Activated CD4-positive, alpha-beta T cell treated with anti-CD3 and anti-CD28 coated beads for 48 hours (primary cell): Measurements from ENCODE around the gene SSH2.
"Not testable (repeated sequence)": the region's sequence is repeated elsewhere in the genome, so short reads cannot be mapped to it uniquely, and the experiment has no call there.

Experiments used
- DNase-seq: peaks from one replicate; pipeline ENCODE4 v3.0.0-alpha.2; 2020

Gene SSH2

DNA sequence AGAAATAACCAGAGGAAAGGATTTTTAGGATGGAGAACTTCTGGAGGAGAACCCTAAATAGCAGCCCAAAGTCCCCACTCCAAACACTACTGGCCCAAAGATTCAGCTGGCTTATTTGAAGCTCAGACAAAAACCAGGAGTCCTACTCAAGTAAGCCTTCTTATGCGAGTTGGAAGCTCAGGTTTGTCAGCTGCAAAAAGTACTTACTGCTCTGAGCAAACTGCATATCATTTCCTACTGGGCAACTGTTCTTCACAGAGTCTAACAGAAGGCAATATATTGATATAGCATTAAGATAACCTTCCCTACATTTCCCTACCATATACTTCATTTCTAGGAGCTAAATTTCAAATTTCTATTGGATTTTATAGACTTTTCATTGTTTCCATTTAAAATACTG, 231.2 kb downstream of the SSH2 start:
- no peak for DNase-seq

- DNase-seq = no peak
Measured at GRCh38 chr17:29698019-29698777, 231.8 kb downstream of the SSH2 start.

- DNase-seq = no peak
Measured at GRCh38 chr17:29697371-29697770, 232.7 kb downstream of the SSH2 start.

DNA sequence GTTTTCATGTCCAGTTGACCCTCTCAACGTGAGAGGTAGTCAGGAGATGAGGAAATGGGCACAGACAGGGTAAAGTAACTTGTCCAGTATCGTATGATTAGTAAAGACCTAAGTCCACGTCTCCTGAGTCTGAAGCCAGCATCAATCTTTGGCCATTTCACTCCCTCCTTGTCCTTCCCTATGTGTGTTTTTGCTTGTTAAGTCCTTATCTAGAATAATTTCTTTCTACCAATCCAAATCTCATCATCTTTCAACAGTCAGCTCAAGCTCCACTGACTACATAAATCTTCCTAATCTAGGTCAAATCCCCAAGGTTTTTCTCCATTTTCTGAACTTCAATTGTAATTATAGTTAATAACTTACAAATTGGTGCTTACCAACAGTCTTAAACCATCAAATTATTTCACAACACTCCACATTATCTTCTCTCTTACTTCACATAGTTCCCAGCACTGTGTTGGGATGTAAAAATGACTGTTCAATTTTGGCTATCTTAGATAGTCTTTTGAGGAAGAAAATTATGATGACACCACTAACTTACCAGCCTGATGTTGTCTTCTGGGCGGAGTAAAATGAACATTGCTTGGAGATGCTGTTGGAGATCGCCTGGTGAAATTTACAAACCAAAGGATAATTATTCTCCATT, 235.0 kb downstream of the SSH2 start:
- DNase-seq = no peak

DNA sequence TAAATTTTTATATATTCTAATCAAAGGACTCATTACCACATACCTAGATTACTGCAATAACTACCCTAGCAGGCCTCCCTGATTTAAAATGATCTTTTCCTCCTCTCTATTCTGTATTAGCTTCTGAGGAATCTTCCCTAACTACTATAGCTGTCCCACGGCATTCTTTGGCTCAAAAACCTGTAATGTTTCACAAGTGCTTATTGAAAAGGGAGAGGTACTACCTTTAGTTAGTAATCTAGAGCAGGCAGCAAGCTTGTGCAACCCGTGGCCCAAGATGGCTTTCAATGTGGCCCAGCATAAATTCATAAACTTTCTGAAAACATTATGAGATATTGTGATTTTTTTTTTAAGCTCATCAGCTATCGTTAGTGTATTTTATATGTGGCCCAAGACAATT, 236.3 kb downstream of the SSH2 start:
- no peak for DNase-seq

DNA sequence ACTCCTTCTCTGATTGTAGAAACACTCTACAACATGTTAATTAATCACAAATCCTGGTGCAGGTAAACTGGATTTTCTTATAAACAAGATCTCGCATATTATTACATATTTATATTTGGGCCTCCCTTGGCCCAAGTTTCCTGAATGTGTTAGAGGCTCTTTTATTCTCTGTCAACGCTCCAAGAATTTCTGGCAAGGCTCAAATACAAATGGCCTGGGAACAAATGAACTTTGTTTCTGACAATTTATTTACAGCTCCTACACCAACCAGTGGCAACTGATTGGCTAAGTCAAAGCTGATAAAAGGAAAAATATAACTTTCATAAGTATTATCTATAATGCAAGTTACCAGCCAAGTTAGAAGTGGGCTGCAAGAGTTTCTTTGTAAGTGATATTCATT, 242.4 kb downstream of the SSH2 start:
- DNase-seq = no peak

DNA sequence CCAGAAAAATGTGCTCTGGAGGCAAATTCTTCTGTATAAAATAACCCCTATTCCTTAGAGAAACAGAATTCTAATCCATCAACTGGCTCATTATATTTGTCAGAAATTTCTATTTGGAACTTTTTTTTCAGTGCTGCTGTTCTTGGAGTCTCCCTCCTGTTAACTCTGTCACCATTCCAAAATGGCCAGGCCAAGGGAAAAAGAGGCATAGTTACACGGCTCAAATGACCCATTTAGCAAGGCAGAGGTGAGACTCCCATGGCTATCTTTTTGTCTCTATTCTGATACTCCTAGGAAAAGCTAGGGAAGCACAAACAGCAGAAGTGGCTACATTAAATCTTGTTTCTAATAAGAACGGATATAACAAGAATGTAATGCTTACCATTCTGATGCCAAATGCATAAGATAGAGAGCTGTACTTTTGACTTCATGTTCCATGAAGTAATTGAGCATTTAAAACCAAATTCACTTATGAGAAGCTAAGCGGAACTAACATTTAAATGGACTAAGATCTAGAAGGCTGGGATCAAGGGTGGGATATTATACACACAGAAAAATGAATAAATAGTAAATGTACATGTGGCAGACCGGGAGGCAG, 242.9 kb downstream of the SSH2 start:
- no peak for DNase-seq

DNA sequence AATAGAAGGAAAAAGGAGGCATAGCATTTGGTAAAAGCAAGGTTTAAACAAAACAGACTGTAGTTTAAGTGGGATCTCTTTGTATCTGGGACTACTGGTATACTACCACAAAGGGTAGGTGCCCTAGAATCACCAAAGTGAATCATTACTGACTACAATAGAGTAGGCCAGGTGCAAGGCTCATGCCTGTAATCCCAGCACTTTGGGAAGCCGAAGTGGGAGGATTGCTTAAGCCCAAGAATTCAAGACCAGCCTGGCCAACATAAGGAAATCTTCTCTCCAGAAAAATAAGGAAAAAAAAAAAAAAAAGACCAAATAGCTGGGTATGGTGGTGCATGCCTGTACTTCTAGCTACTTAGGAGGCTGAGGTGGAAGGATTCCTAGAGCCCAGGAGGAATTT, 246.5 kb downstream of the SSH2 start:
- DNase-seq = no peak

DNA sequence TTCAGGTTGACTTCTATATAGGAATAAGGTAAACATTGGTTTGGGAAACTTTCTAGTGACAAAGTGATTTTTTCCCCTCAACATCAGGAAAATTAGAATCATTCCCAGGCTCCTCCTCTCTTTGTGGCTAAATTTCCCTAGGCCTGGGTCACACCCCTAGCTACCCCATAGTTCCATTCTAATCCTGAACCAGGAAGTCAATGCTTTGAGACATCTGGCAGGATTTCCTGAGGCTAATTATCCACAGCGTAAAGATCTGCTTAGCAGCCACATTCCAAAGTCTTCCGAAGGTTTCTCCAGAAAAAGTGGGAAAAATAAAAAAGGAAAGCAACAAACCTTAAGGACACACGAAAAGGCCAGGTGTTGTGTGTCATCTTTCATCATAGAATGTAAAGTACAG, 247.0 kb downstream of the SSH2 start:
- DNase-seq = no peak

GRCh38 chr17:29682054-29682453, 248.0 kb downstream of the SSH2 start:
- no peak for DNase-seq

GRCh38 chr17:29677824-29678223, 252.2 kb downstream of the SSH2 start:
- no peak for DNase-seq

- DNase-seq = no peak
Measured at GRCh38 chr17:29677221-29677791, 252.7 kb downstream of the SSH2 start.

GRCh38 chr17:29675961-29676360, 254.1 kb downstream of the SSH2 start:
- not testable (repeated sequence) for DNase-seq

DNA sequence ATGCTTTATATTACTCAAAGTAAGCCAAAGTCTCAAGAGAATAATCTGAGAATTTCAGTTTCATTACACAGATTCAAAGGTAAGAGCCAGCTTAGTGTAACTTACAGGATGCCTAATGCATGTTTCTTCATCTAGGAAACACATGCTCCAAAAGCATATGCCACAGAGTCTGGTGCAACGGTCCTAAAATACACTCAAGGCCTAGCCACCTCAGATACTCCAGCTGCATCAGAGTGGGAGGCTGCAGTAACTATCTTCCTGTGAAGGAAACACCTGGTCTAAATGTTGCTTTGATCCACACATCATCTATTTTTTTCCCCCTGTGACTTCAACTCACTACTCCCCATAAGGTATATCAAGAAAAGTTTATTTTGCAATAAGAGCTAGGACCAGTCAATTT, 255.7 kb downstream of the SSH2 start:
- DNase-seq = peak; percentile 18

GRCh38 chr17:29671661-29672060, 258.4 kb downstream of the SSH2 start:
- DNase-seq = no peak

- no peak for DNase-seq
Measured at GRCh38 chr17:29669266-29669665, 260.8 kb downstream of the SSH2 start.

DNA sequence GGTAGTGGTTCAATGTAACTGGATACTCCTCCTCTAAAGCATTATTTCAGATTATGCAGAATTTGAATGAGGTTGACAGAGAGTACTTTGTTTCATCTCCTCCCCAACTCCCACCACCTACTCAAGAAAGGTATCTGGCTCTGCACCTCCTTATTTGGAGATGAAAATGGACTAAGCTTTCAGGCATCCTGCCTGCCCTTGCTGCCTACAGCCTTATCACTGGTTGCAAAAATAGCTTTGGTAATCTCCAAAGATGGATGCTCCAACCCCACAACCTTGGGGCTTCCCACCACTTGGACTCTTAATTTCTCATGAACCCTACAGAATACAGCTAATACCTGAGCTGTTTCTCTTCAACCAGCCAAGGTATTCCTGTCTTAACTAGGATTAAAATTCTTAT, 262.1 kb downstream of the SSH2 start:
- no peak for DNase-seq

GRCh38 chr17:29665481-29665810, 264.6 kb downstream of the SSH2 start:
- no peak for DNase-seq

DNA sequence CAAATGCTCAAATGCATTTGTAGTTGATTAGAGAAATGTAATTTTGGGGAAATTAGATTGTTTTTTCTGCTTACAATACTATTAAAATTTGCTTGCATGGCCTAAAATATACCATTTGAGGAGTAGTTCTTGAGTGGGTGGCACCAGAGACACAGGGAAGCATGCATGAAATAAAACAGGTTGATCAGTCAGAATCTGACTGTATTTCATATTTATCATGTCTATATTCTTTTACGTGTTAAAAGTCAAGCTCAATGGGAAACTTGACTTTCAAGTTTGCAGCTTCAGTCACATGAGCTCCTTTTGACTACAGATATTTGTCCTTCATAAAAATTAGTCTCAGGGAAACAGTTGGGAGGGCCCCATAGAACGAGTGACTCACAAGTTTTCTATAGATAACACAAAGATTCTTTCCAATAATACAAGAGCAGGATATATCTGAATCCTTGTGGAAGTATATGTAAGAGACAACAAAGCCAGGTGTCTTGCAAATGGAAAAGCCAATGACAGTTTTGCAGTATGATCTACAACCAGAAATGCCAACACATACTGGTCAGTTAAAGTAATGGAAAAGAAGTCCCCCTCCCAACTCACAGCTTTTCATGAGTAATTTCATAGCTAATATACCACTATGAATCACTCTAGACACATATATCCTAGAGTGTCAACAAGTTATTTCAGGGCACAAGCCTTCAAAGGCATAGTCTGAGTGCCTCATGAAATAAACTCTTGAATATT, 265.1 kb downstream of the SSH2 start:
- DNase-seq = no peak

GRCh38 chr17:29663155-29663554, 266.9 kb downstream of the SSH2 start:
- DNase-seq = no peak

DNA sequence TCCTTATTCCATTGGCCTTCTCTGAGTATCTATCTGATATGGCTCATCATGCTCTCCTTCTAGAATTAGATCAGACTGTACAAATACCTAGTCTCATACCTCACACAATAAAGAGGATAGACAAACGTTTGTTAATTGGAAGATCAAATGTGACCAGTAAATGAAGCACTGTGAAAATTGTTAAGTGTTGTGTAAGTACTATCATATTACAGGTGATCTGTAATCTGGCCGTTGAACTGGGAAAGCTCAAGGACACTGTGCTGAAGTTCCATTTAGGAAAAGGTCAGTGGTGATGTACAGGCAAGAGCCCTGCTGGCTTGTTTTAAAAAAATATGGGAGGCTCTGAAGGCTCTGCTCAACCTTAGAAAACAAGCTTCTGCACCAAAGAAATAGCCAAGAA, 268.8 kb downstream of the SSH2 start:
- DNase-seq = no peak

- DNase-seq = peak; percentile 23
Measured at GRCh38 chr17:29659155-29659554, 270.9 kb downstream of the SSH2 start.

DNA sequence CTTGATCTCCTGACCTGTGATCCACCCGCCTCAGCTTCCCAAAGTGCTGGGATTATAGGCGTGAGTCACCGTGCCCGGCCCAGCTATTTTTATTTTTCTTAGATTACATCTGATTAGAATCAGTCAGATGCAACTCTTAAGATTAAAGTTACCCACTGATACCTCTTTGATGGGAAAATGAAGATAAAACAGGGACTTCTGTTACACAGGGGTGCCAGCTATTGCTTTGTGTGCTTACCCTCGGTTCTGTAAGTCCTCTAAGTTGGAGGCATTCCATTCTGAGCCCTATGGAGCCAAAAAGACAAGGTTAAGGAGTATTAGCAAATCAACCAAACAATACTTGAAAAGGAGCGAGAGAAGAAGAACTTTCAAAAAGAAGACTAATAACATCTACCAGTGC, 274.7 kb downstream of the SSH2 start:
- DNase-seq = no peak
